H9 (cell line): ENCODE results near the gene TESK2. TPM values are rescaled to one million over a fixed set of nuclear protein-coding genes. Genes with fewer than 3 reads are reported as not detected.

ENCODE experiments used
- DNase-seq: peaks from one replicate; pipeline ENCODE4 v3.0.0-alpha.2; 2017
- H2AFZ ChIP-seq: one replicate; pipeline ENCODE4 v1.6.1; 2013; ENCODE audit warnings: mild to moderate bottlenecking, low read length, control low read depth, moderate library complexity
- H2AK5ac ChIP-seq: 2 replicates; pipeline ENCODE4 v1.6.1; 2013; ENCODE audit warnings: low read length, control low read depth, mixed read lengths; ENCODE audit not compliant: insufficient read length
- H2BK120ac ChIP-seq: one replicate; pipeline ENCODE4 v1.6.1; 2013; ENCODE audit warnings: low read depth, mild to moderate bottlenecking, low read length, control low read depth, inconsistent platforms; ENCODE audit not compliant: poor library complexity, severe bottlenecking
- H2BK12ac ChIP-seq: 2 replicates; pipeline ENCODE4 v1.6.1; 2013; ENCODE audit warnings: low read length, control low read depth, mixed read lengths, low read depth; ENCODE audit not compliant: insufficient read length
- H2BK15ac ChIP-seq: 2 replicates; pipeline ENCODE4 v1.6.1; 2013; ENCODE audit warnings: low read depth, low read length, control low read depth
- H2BK20ac ChIP-seq: one replicate; pipeline ENCODE4 v1.6.1; 2013; ENCODE audit warnings: low read depth, mild to moderate bottlenecking, low read length, control low read depth, inconsistent platforms; ENCODE audit not compliant: poor library complexity, severe bottlenecking
- H2BK5ac ChIP-seq: 2 replicates; pipeline ENCODE4 v1.6.1; 2013; ENCODE audit warnings: low read length, control low read depth, mixed read lengths; ENCODE audit not compliant: insufficient read length
- H3K14ac ChIP-seq: 2 replicates; pipeline ENCODE4 v1.6.1; 2013; ENCODE audit warnings: low read length, control low read depth; ENCODE audit not compliant: insufficient read depth
- H3K18ac ChIP-seq: 2 replicates; pipeline ENCODE4 v1.6.1; 2013; ENCODE audit warnings: low read depth, mild to moderate bottlenecking, mixed read lengths, low read length, control low read depth; ENCODE audit not compliant: insufficient read length
- H3K23ac ChIP-seq: 2 replicates; pipeline ENCODE4 v1.6.1; 2013; ENCODE audit warnings: low read length, control low read depth, mixed read lengths, low read depth; ENCODE audit not compliant: insufficient read length
- H3K23me2 ChIP-seq: 2 replicates; pipeline ENCODE4 v1.6.1; 2013; ENCODE audit warnings: low read depth, mild to moderate bottlenecking, mixed read lengths, low read length, control low read depth; ENCODE audit not compliant: insufficient read length, poor library complexity, severe bottlenecking
- H3K27ac ChIP-seq: 2 replicates; pipeline ENCODE4 v1.5.1; 2013; ENCODE audit warnings: low read length, control low read depth, mixed read lengths, low read depth; ENCODE audit not compliant: insufficient read length
- H3K27me3 ChIP-seq: 2 replicates; pipeline ENCODE4 v1.6.1; 2013; ENCODE audit warnings: low read length, control low read depth, inconsistent platforms; ENCODE audit not compliant: insufficient read depth
- H3K4ac ChIP-seq: 2 replicates; pipeline ENCODE4 v1.6.1; 2013; ENCODE audit warnings: low read depth, mild to moderate bottlenecking, control low read depth, inconsistent platforms, low read length, moderate library complexity
- H3K4me1 ChIP-seq: 2 replicates; pipeline ENCODE4 v1.6.1; 2013; ENCODE audit warnings: low read length, control low read depth, inconsistent platforms; ENCODE audit not compliant: insufficient read depth
- H3K4me2 ChIP-seq: 2 replicates; pipeline ENCODE4 v1.6.1; 2013; ENCODE audit warnings: low read length, control low read depth, mixed read lengths; ENCODE audit not compliant: insufficient read length, insufficient read depth
- H3K56ac ChIP-seq: 2 replicates; pipeline ENCODE4 v1.6.1; 2013; ENCODE audit warnings: low read depth, mild to moderate bottlenecking, mixed read lengths, low read length, control low read depth; ENCODE audit not compliant: insufficient read length
- H3K79me1 ChIP-seq: 2 replicates; pipeline ENCODE4 v1.6.1; 2013; ENCODE audit warnings: low read depth, mild to moderate bottlenecking, moderate library complexity, low read length, control low read depth, inconsistent platforms; ENCODE audit not compliant: insufficient read depth, poor library complexity, severe bottlenecking
- H3K79me2 ChIP-seq: 2 replicates; pipeline ENCODE4 v1.6.1; 2013; ENCODE audit warnings: low read length, control low read depth, inconsistent platforms; ENCODE audit not compliant: insufficient read depth
- H3K9ac ChIP-seq: 2 replicates; pipeline ENCODE4 v1.6.1; 2013; ENCODE audit warnings: low read length, control low read depth, mixed read lengths; ENCODE audit not compliant: insufficient read length; ENCODE audit errors: extremely low read depth
- H3K9me3 ChIP-seq: one replicate; pipeline ENCODE4 v1.6.1; 2013; ENCODE audit warnings: low read depth, low read length, inconsistent platforms; ENCODE audit not compliant: control insufficient read depth
- H3T11ph ChIP-seq: one replicate; pipeline ENCODE4 v1.6.1; 2013; ENCODE audit warnings: mild to moderate bottlenecking, low read length, control low read depth, inconsistent platforms
- H4K20me1 ChIP-seq: one replicate; pipeline ENCODE4 v1.6.1; 2013; ENCODE audit not compliant: control insufficient read depth, insufficient read length, insufficient read depth
- H4K5ac ChIP-seq: 2 replicates; pipeline ENCODE4 v1.6.1; 2013; ENCODE audit warnings: low read depth, mild to moderate bottlenecking, mixed read lengths, low read length, control low read depth; ENCODE audit not compliant: insufficient read length
- H4K8ac ChIP-seq: replicated peaks from 2 replicates; pipeline ENCODE4 v1.6.1; 2013; ENCODE audit warnings: low read length, control low read depth, mixed read lengths, low read depth; ENCODE audit not compliant: insufficient read length
- H4K91ac ChIP-seq: 2 replicates; pipeline ENCODE4 v1.6.1; 2013; ENCODE audit warnings: low read depth, mild to moderate bottlenecking, moderate library complexity, mixed read lengths, low read length, control low read depth; ENCODE audit not compliant: insufficient read length
- H3K27ac Mint-ChIP-seq, 3 experiments: 2 replicates in 2 of 3; 3 replicates in 1 of 3; pipeline ENCODE4 v1.8.0; 2020 to 2021; ENCODE audit warnings: mixed read lengths in 3 of 3, mild to moderate bottlenecking in 1 of 3, moderate library complexity in 1 of 3
- H3K27me3 Mint-ChIP-seq: 2 replicates; pipeline ENCODE4 v1.8.0; 2021; ENCODE audit warnings: low read depth, mild to moderate bottlenecking, moderate library complexity, mixed read lengths
- H3K36me3 Mint-ChIP-seq, 3 experiments: 2 replicates in 2 of 3; 3 replicates in 1 of 3; pipeline ENCODE4 v1.8.0; 2020 to 2021; ENCODE audit warnings: low read depth in 3 of 3, mixed read lengths in 3 of 3; ENCODE audit not compliant: insufficient read depth in 1 of 3
- H3K4me1 Mint-ChIP-seq, 2 experiments: 2 replicates each; pipeline ENCODE4 v1.8.0; 2020; ENCODE audit warnings: mixed read lengths in 2 of 2
- H3K4me3 Mint-ChIP-seq, 2 experiments: 2 replicates in 1 of 2; 3 replicates in 1 of 2; pipeline ENCODE4 v1.8.0; 2020 to 2021; ENCODE audit warnings: mild to moderate bottlenecking in 2 of 2, mixed read lengths in 2 of 2, moderate library complexity in 1 of 2
- H3K9me3 Mint-ChIP-seq, 2 experiments: 2 replicates in 1 of 2; 3 replicates in 1 of 2; pipeline ENCODE4 v1.8.0; 2020; ENCODE audit warnings: mild to moderate bottlenecking in 2 of 2, mixed read lengths in 2 of 2, moderate library complexity in 1 of 2
- WGBS: extraction: QIAGEN DNeasy Blood & Tissue Kit; methylation state at CpG from one replicate; pipeline ENCODE4 v1.1.7; 2013; ENCODE audit warnings: missing lambda C conversion rate, low lambda C conversion rate, mixed read lengths; ENCODE audit not compliant: insufficient read length; ENCODE audit errors: extremely low coverage; 5-methylcytosine and 5-hydroxymethylcytosine counted together
- total RNA-seq: library from RNA; stranded (reverse); gene quantifications from 2 replicates; pipeline ENCODE4 v1.2.1, GENCODE V29; 2021
- TF ChIP-seq, protein P1 (sequence below): fragments of 200-600 bp; sonication (generic); conservative IDR thresholded peaks from 3 replicates; pipeline ENCODE4 v1.8.0; 2021; ENCODE audit warnings: antibody characterized with exemption, mild to moderate bottlenecking

TESK2 gene
- total RNA-seq, 1 experiment from 2014 or later: 7.2 TPM

DNA sequence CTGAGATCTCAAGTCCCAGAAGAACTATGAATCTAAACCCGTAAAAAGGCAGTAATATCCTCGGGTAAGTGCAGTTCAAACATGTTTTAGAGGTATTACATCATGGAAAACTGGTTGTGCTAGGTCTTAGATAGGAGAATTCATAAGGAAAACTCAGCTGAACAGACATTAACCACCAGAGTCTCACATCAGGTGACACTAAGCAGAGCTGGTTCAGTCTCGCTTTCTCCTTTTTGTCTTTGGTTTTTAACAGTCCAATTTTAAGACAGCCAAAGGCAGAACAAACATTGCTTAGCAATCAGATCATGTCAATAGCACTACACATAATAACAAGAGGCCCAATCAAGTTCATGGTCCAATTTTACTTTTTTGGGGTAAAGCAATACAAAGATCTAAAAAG is 87.7 kb downstream of the TESK2 start:
- TF ChIP-seq, protein P1, sequence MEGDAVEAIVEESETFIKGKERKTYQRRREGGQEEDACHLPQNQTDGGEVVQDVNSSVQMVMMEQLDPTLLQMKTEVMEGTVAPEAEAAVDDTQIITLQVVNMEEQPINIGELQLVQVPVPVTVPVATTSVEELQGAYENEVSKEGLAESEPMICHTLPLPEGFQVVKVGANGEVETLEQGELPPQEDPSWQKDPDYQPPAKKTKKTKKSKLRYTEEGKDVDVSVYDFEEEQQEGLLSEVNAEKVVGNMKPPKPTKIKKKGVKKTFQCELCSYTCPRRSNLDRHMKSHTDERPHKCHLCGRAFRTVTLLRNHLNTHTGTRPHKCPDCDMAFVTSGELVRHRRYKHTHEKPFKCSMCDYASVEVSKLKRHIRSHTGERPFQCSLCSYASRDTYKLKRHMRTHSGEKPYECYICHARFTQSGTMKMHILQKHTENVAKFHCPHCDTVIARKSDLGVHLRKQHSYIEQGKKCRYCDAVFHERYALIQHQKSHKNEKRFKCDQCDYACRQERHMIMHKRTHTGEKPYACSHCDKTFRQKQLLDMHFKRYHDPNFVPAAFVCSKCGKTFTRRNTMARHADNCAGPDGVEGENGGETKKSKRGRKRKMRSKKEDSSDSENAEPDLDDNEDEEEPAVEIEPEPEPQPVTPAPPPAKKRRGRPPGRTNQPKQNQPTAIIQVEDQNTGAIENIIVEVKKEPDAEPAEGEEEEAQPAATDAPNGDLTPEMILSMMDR: no peak
- H4K91ac ChIP-seq: no peak overlapping the region
- no peak overlapping the region for H3K56ac ChIP-seq
- H3K23ac ChIP-seq: no peak overlapping the region
- H2BK12ac ChIP-seq: no peak overlapping the region
- no peak overlapping the region for H4K5ac ChIP-seq
- H3K9ac ChIP-seq: peak overlapping the region; percentile 31
- Mint-ChIP-seq H3K4me1 (peaks cover 7 to 8% of the 10 kb centered on the region in 2 experiments), H3K27ac (no peak overlapping the region), H3K9me3 (no peaks in the 10 kb centered on the region), H3K4me3 (no peak overlapping the region), H3K27me3 (no peaks in the 10 kb centered on the region; the same call in 1 of the 2 replicates), H3K36me3 (no peaks in the 10 kb centered on the region)
- no peak overlapping the region for H3K14ac ChIP-seq
- no peaks in the 10 kb centered on the region for H3K27me3 ChIP-seq
- no peak overlapping the region for H2AK5ac ChIP-seq
- no peaks in the 10 kb centered on the region for H3K23me2 ChIP-seq
- H3K4ac ChIP-seq: no peak overlapping the region
- H3K9me3 ChIP-seq: no peaks in the 10 kb centered on the region
- H3K4me2 ChIP-seq: no peak overlapping the region
- no peak overlapping the region for H3K18ac ChIP-seq
- H3T11ph ChIP-seq: no peak overlapping the region
- H2BK5ac ChIP-seq: no peak overlapping the region
- H3K27ac ChIP-seq: no peak overlapping the region
- peaks cover 2% of the 10 kb centered on the region; the same call in 1 of the 2 replicates for H3K4me1 ChIP-seq
- no peaks in the 10 kb centered on the region for H4K20me1 ChIP-seq
- DNase-seq: no peak
- no peak overlapping the region for H2BK120ac ChIP-seq
- H2AFZ ChIP-seq: no peak overlapping the region
- H2BK15ac ChIP-seq: no peak overlapping the region
- no CpG with 5 or more reads among the region's 3 CpGs for WGBS
- H3K79me2 ChIP-seq: no peaks in the 10 kb centered on the region
- H3K79me1 ChIP-seq: no peaks in the 10 kb centered on the region
- no peak overlapping the region for H4K8ac ChIP-seq
- H2BK20ac ChIP-seq: no peak overlapping the region
